Umbilical cord (tissue), 2 donors: Measurements from ENCODE around the gene DCAKD. TPM values are rescaled to one million over a fixed set of nuclear protein-coding genes. Genes with fewer than 3 reads are reported as not detected.

ENCODE experiments used
- DNase-seq: peaks from one replicate; pipeline ENCODE4 v3.0.0-alpha.2; 2015; ENCODE audit warnings: low spot score
- total RNA-seq: library from RNA; depleted of rRNA; stranded (reverse); fragments of >200 nt; gene quantifications from one replicate; pipeline ENCODE4 v1.2.3, GENCODE V29; 2014; ENCODE audit warnings: low replicate concordance; ENCODE audit not compliant: insufficient read depth

DCAKD gene
- total RNA-seq, 1 donor from 2014 or later = 14.9 TPM

DNA sequence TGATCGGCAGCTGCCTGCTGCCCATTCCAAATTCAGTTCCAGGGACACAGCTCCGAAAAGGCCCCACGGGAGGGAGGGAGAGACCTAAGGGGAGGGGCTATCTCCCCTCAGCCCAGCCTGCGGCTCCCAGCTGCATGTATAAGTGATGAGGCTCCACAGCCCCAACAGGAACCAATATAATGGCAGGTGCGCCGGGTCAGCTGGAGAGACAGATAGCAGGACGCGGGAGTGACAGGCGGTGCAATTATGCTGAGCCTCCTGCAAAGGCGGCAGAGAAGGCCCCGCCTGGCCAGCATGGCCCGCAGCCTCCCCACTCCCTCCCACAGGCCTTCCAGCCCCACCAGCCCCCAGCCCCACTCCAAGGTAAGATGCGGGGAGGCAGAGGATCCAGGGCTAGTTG, 75.2 kb downstream of the DCAKD start:
- no peak for DNase-seq

Other genes starting within 250 kb of the DCAKD start
- gene GJC1, start 221.3 kb downstream of the DCAKD start, total RNA-seq = 22.4 TPM
- gene HIGD1B, start 203.7 kb downstream of the DCAKD start, total RNA-seq = not detected
- 57.8 TPM for gene EFTUD2, start 152.2 kb downstream of the DCAKD start, total RNA-seq
- gene GFAP, start 136.1 kb downstream of the DCAKD start, total RNA-seq = 6.7 TPM
- gene KIF18B, start 103.9 kb downstream of the DCAKD start, total RNA-seq = 1.4 TPM
- gene C1QL1, start 83.3 kb downstream of the DCAKD start, total RNA-seq = not detected
- 55.1 TPM for gene NMT1, start 9.7 kb upstream of the DCAKD start, total RNA-seq
- 12.0 TPM for gene PLCD3, start 80.9 kb upstream of the DCAKD start, total RNA-seq
- gene ACBD4, start 84.1 kb upstream of the DCAKD start, total RNA-seq = 0.72 TPM
- gene HEXIM1, start 96.8 kb upstream of the DCAKD start, total RNA-seq = 14.4 TPM
- 1.9 TPM for gene HEXIM2, start 110.2 kb upstream of the DCAKD start, total RNA-seq
- 3.1 TPM for gene FMNL1, start 170.3 kb upstream of the DCAKD start, total RNA-seq
- not detected for gene SPATA32, start 210.5 kb upstream of the DCAKD start, total RNA-seq